Activated CD4-positive, alpha-beta T cell treated with anti-CD3 and anti-CD28 coated beads, Interleukin-2, amount 10 ng/mL, durations not matched to agents 7 days and 5 days (primary cell): ENCODE measurements around the gene CHST11. TPM values are rescaled to one million over a fixed set of nuclear protein-coding genes. Genes with fewer than 3 reads are reported as not detected.

Experiments used
- CTCF ChIA-PET: fragments of 350-600 bp; sonication (Branson Sonifier 250); formaldehyde crosslinking; loops from one replicate; lab custom pipeline; 2021; ENCODE audit warnings: antibody characterized with exemption; lab: Charles Lee
- POLR2A ChIA-PET: fragments of 350-600 bp; sonication (Branson Sonifier 250); formaldehyde crosslinking; loops from one replicate; lab custom pipeline; 2021; ENCODE audit warnings: antibody characterized with exemption; lab: Charles Lee
- DNase-seq: peaks from one replicate; pipeline ENCODE4 v3.0.0-alpha.2; 2020
- H3K27ac Mint-ChIP-seq: one replicate; pipeline ENCODE4 v1.8.0; 2021; ENCODE audit warnings: mild to moderate bottlenecking, moderate library complexity, mixed read lengths
- H3K27me3 Mint-ChIP-seq: one replicate; pipeline ENCODE4 v1.8.0; 2021; ENCODE audit warnings: mixed read lengths
- H3K36me3 Mint-ChIP-seq: one replicate; pipeline ENCODE4 v1.8.0; 2021; ENCODE audit warnings: low read depth, mixed read lengths
- H3K4me1 Mint-ChIP-seq: one replicate; pipeline ENCODE4 v1.8.0; 2021; ENCODE audit warnings: mixed read lengths
- H3K4me3 Mint-ChIP-seq: one replicate; pipeline ENCODE4 v1.8.0; 2021; ENCODE audit warnings: mild to moderate bottlenecking, moderate library complexity, mixed read lengths
- H3K9me3 Mint-ChIP-seq: one replicate; pipeline ENCODE4 v1.8.0; 2021; ENCODE audit warnings: mixed read lengths
- total RNA-seq, 2 experiments: library from RNA; stranded (reverse); gene quantifications; one replicate each; pipeline ENCODE4 v1.2.3, GENCODE V29; 2021

Gene CHST11
- total RNA-seq, 2 experiments from 2014 or later = 56.4 to 56.6 TPM

GRCh38 chr12:104769144-104769561, 312.4 kb downstream of the CHST11 start:
- ChIA-PET CTCF (interaction anchor here (1.4 to 1.6 kb wide), 2 partner anchors 21 to 189 kb away, joined by 3 to 4 read pairs; partner anchors contain the start of gene SLC41A2), POLR2A (no interaction called here)
- no peak for DNase-seq
- Mint-ChIP-seq H3K4me1 (peaks cover 13% of the 10 kb centered on the region), H3K27me3 (peaks cover 10% of the 10 kb centered on the region), H3K27ac (no peak overlapping the region), H3K36me3 (peaks cover 12% of the 10 kb centered on the region), H3K9me3 (peaks cover 17% of the 10 kb centered on the region), H3K4me3 (no peak overlapping the region)

GRCh38 chr12:104772336-104772735, 315.6 kb downstream of the CHST11 start:
- CTCF ChIA-PET = no interaction called here
- Mint-ChIP-seq H3K4me3 (no peak overlapping the region), H3K36me3 (peaks cover 10% of the 10 kb centered on the region), H3K4me1 (no peaks in the 10 kb centered on the region), H3K27me3 (peaks cover 10% of the 10 kb centered on the region), H3K9me3 (peaks cover 18% of the 10 kb centered on the region), H3K27ac (no peak overlapping the region)
- POLR2A ChIA-PET = no interaction called here
- no peak for DNase-seq

GRCh38 chr12:104775731-104776231, 319.0 kb downstream of the CHST11 start:
- POLR2A ChIA-PET = no interaction called here
- H3K36me3 Mint-ChIP-seq = peaks cover 20% of the 10 kb centered on the region
- CTCF ChIA-PET = interaction anchor here (0.6 to 1.2 kb wide), 2 partner anchors 12 to 316 kb away, joined by 3 to 6 read pairs; no protein-coding TSS in a partner anchor

GRCh38 chr12:104779134-104779533, 322.4 kb downstream of the CHST11 start:
- ChIA-PET CTCF (interaction anchor here (0.6 to 1.3 kb wide), 3 partner anchors 16 to 286 kb away, joined by 3 to 5 read pairs (median 4); no protein-coding TSS in a partner anchor), POLR2A (no interaction called here)
- Mint-ChIP-seq H3K9me3 (peaks cover 30% of the 10 kb centered on the region), H3K27me3 (peaks cover 5% of the 10 kb centered on the region), H3K4me3 (no peak overlapping the region), H3K27ac (no peak overlapping the region), H3K4me1 (no peaks in the 10 kb centered on the region), H3K36me3 (peaks cover 10% of the 10 kb centered on the region)
- DNase-seq = no peak

More at GRCh38 chr12:104775731-104776231, 319.0 kb downstream of the CHST11 start:
- Mint-ChIP-seq H3K4me3 (no peak overlapping the region), H3K27ac (no peak overlapping the region), H3K4me1 (no peaks in the 10 kb centered on the region), H3K9me3 (peaks cover 38% of the 10 kb centered on the region), H3K27me3 (peaks cover 12% of the 10 kb centered on the region)
- no peak for DNase-seq

- Mint-ChIP-seq H3K4me1 (no peaks in the 10 kb centered on the region), H3K27me3 (peaks cover 5% of the 10 kb centered on the region), H3K9me3 (peaks cover 29% of the 10 kb centered on the region), H3K4me3 (no peak overlapping the region), H3K36me3 (peaks cover 9% of the 10 kb centered on the region), H3K27ac (no peak overlapping the region)
- no peak for DNase-seq
- POLR2A ChIA-PET = no interaction called here
- CTCF ChIA-PET = interaction anchor here (0.9 kb wide), 1 partner anchor 8 kb away, joined by 3 read pairs; no protein-coding TSS in a partner anchor
Observed at GRCh38 chr12:104782296-104782695, 325.5 kb downstream of the CHST11 start.

GRCh38 chr12:104784592-104784991, 327.8 kb downstream of the CHST11 start:
- ChIA-PET CTCF (no interaction called here), POLR2A (no interaction called here)
- Mint-ChIP-seq H3K9me3 (peaks cover 17% of the 10 kb centered on the region), H3K27ac (no peak overlapping the region), H3K27me3 (peaks cover 5% of the 10 kb centered on the region), H3K4me3 (no peak overlapping the region), H3K36me3 (peaks cover 6% of the 10 kb centered on the region), H3K4me1 (peaks cover 3% of the 10 kb centered on the region)
- DNase-seq = no peak

GRCh38 chr12:104785886-104786285, 329.1 kb downstream of the CHST11 start:
- H3K27ac Mint-ChIP-seq = no peak overlapping the region
- peaks cover 5% of the 10 kb centered on the region for H3K4me1 Mint-ChIP-seq
- H3K4me3 Mint-ChIP-seq = no peak overlapping the region
- CTCF ChIA-PET = interaction anchor here (0.6 kb wide), 1 partner anchor 263 kb away, joined by 3 read pairs; no protein-coding TSS in a partner anchor
- POLR2A ChIA-PET = no interaction called here
- no peaks in the 10 kb centered on the region for H3K36me3 Mint-ChIP-seq
- H3K27me3 Mint-ChIP-seq = peaks cover 3% of the 10 kb centered on the region
- no peak for DNase-seq
- peaks cover 9% of the 10 kb centered on the region for H3K9me3 Mint-ChIP-seq

GRCh38 chr12:104786352-104786751, 329.6 kb downstream of the CHST11 start:
- CTCF ChIA-PET = interaction anchor here (0.6 kb wide), 1 partner anchor 263 kb away, joined by 3 read pairs; no protein-coding TSS in a partner anchor
- no peak for DNase-seq
- POLR2A ChIA-PET = no interaction called here
- Mint-ChIP-seq H3K27ac (no peak overlapping the region), H3K27me3 (peaks cover 3% of the 10 kb centered on the region), H3K4me3 (no peak overlapping the region), H3K9me3 (peaks cover 5% of the 10 kb centered on the region), H3K36me3 (no peaks in the 10 kb centered on the region), H3K4me1 (peaks cover 5% of the 10 kb centered on the region)

GRCh38 chr12:104788840-104789271, 332.1 kb downstream of the CHST11 start:
- Mint-ChIP-seq H3K4me3 (no peak overlapping the region), H3K36me3 (no peaks in the 10 kb centered on the region), H3K4me1 (peaks cover 5% of the 10 kb centered on the region), H3K27ac (no peak overlapping the region), H3K27me3 (no peaks in the 10 kb centered on the region), H3K9me3 (peaks cover 2% of the 10 kb centered on the region)
- DNase-seq = no peak
- ChIA-PET POLR2A (no interaction called here), CTCF (no interaction called here)

- peak; percentile 21 for DNase-seq
- no peaks in the 10 kb centered on the region for H3K27me3 Mint-ChIP-seq
- H3K4me1 Mint-ChIP-seq = peaks cover 5% of the 10 kb centered on the region
- CTCF ChIA-PET = interaction anchor here (0.7 to 1.5 kb wide), 10 partner anchors 9 to 119 kb away, joined by 3 to 7 read pairs (median 3); no protein-coding TSS in a partner anchor
- H3K9me3 Mint-ChIP-seq = peaks cover 2% of the 10 kb centered on the region
- POLR2A ChIA-PET = no interaction called here
- H3K4me3 Mint-ChIP-seq = no peak overlapping the region
- no peak overlapping the region for H3K27ac Mint-ChIP-seq
- no peaks in the 10 kb centered on the region for H3K36me3 Mint-ChIP-seq
Observed at GRCh38 chr12:104790296-104791125, 333.8 kb downstream of the CHST11 start.

- Mint-ChIP-seq H3K36me3 (no peaks in the 10 kb centered on the region), H3K27ac (no peak overlapping the region), H3K4me1 (peaks cover 5% of the 10 kb centered on the region), H3K9me3 (no peaks in the 10 kb centered on the region), H3K4me3 (no peak overlapping the region), H3K27me3 (no peaks in the 10 kb centered on the region)
- ChIA-PET CTCF (interaction anchor here (1.6 kb wide), 1 partner anchor 11 kb away, joined by 3 read pairs; no protein-coding TSS in a partner anchor), POLR2A (interaction anchor here (0.6 kb wide), 1 partner anchor 35 kb away, joined by 3 read pairs; no protein-coding TSS in a partner anchor)
- no peak for DNase-seq
Observed at GRCh38 chr12:104792570-104792969, 335.8 kb downstream of the CHST11 start.

- no peak for DNase-seq
- H3K4me1 Mint-ChIP-seq = peaks cover 5% of the 10 kb centered on the region
- POLR2A ChIA-PET = no interaction called here
- H3K27me3 Mint-ChIP-seq = peaks cover 3% of the 10 kb centered on the region
- peak overlapping the region; percentile 15 for H3K27ac Mint-ChIP-seq
- no peaks in the 10 kb centered on the region for H3K9me3 Mint-ChIP-seq
- H3K36me3 Mint-ChIP-seq = no peaks in the 10 kb centered on the region
- CTCF ChIA-PET = no interaction called here
- H3K4me3 Mint-ChIP-seq = no peak overlapping the region
Observed at GRCh38 chr12:104793285-104793684, 336.5 kb downstream of the CHST11 start.

GRCh38 chr12:104793968-104794367, 337.2 kb downstream of the CHST11 start:
- Mint-ChIP-seq H3K4me3 (no peak overlapping the region), H3K9me3 (no peaks in the 10 kb centered on the region), H3K27ac (no peak overlapping the region), H3K4me1 (peaks cover 1% of the 10 kb centered on the region), H3K36me3 (no peaks in the 10 kb centered on the region), H3K27me3 (peaks cover 3% of the 10 kb centered on the region)
- CTCF ChIA-PET = no interaction called here
- POLR2A ChIA-PET = no interaction called here
- no peak for DNase-seq
